K562 (cell line): ENCODE measurements around the gene AGAP3. TPM values are rescaled to one million over a fixed set of nuclear protein-coding genes. Genes with fewer than 3 reads are reported as not detected.
A peak's percentile ranks its signal among the peaks of the same experiment; 100 is the strongest.

Experiments used
- ATAC-seq: fragments of 200-7000 bp; cut with Tn5 transposase; 3 replicates; pipeline ENCODE4 v1.9.1; 2020; ENCODE audit warnings: moderate library complexity
- BruUV-seq: library from RNA; stranded (reverse); fragments of 400-500 nt; replicated peaks from 2 replicates; lab custom pipeline; 2021; lab: Mats Ljungman, UMichigan
- CTCF ChIA-PET: fragments of 300-600 bp; formaldehyde crosslinking; extraction: SDS; loops from one replicate; lab custom pipeline; 2021; ENCODE audit warnings: low intra/inter-chr PET ratio; lab: Yijun Ruan, JAX
- POLR2A ChIA-PET: fragments of 300-600, 350-650 bp; sonication (Branson Sonifier 250); formaldehyde crosslinking; extraction: SDS; loops from one replicate; lab custom pipeline; 2021; ENCODE audit warnings: antibody characterized with exemption, inconsistent platforms; lab: Yijun Ruan, JAX
- DNase-seq, 4 experiments: peaks; one replicate each; pipeline versions ENCODE4 v3.0.0 to v3.0.0-alpha.2; 2011 to 2018; ENCODE audit warnings: low spot score in 3 of 4, mixed read lengths in 3 of 4; ENCODE audit errors: extremely low read depth in 1 of 4
- FAIRE-seq: peaks from 2 replicates; lab custom pipeline; 2011; peaks lifted over from hg19 to GRCh38; lab: Jason Lieb, UNC
- H2AFZ ChIP-seq: 2 replicates; pipeline ENCODE4 v1.6.0; 2011; ENCODE audit warnings: low read depth, low read length, control low read depth, inconsistent platforms
- H3K27ac ChIP-seq: fragments of 200-600 bp; 3 replicates; pipeline ENCODE4 v1.8.0; 2011; ENCODE audit warnings: low read depth, mild to moderate bottlenecking, control low read depth, inconsistent platforms, low read length, moderate library complexity, mixed read lengths; ENCODE audit errors: extremely low read depth
- H3K27me3 ChIP-seq, 2 experiments: fragments of 300-600 bp in 1 of 2; 2 replicates in 1 of 2; 3 replicates in 1 of 2; pipeline versions ENCODE4 v1.6.0 to v1.8.0; 2011; ENCODE audit warnings: inconsistent platforms in 2 of 2, low read length in 2 of 2, mild to moderate bottlenecking in 1 of 2, mixed read lengths in 1 of 2, moderate library complexity in 1 of 2; ENCODE audit not compliant: control insufficient read depth in 2 of 2, insufficient read depth in 2 of 2
- H3K36me3 ChIP-seq: fragments of 300-600 bp; 3 replicates; pipeline ENCODE4 v1.8.0; 2011; ENCODE audit warnings: mild to moderate bottlenecking, low read length, inconsistent platforms; ENCODE audit not compliant: control insufficient read depth, insufficient read depth
- H3K4me1 ChIP-seq, 2 experiments: fragments of 200-600 bp in 1 of 2; replicated peaks in 1 of 2; 2 replicates in 1 of 2; 3 replicates in 1 of 2; pipeline versions ENCODE4 v1.5.1 to v1.8.0; 2011; ENCODE audit warnings: inconsistent platforms in 2 of 2, low read length in 2 of 2, mild to moderate bottlenecking in 1 of 2, mixed read lengths in 1 of 2, moderate library complexity in 1 of 2; ENCODE audit not compliant: control insufficient read depth in 2 of 2, insufficient read depth in 2 of 2
- H3K4me2 ChIP-seq: 2 replicates; pipeline ENCODE4 v1.6.1; 2011; ENCODE audit warnings: low read length, control low read depth, inconsistent platforms, mixed read lengths; ENCODE audit not compliant: insufficient read depth
- H3K4me3 ChIP-seq: fragments of 200-600 bp; sonication (generic), shearing (Covaris generic); 2 replicates; pipeline ENCODE4 v1.5.1; 2016; ENCODE audit warnings: control low read depth, inconsistent platforms
- H3K79me2 ChIP-seq: fragments of 200-600 bp; 3 replicates; pipeline ENCODE4 v1.8.0; 2011; ENCODE audit warnings: low read length, inconsistent platforms; ENCODE audit not compliant: control insufficient read depth, insufficient read depth
- H3K9ac ChIP-seq, 2 experiments: 2 replicates each; pipeline versions ENCODE4 v1.6.0 to v1.6.1; 2011; ENCODE audit warnings: low read depth in 2 of 2, low read length in 2 of 2, control low read depth in 1 of 2, inconsistent platforms in 1 of 2, mild to moderate bottlenecking in 1 of 2, mixed read lengths in 1 of 2; ENCODE audit not compliant: insufficient read depth in 1 of 2
- H3K9me1 ChIP-seq: one replicate; pipeline ENCODE4 v1.6.0; 2011; ENCODE audit warnings: inconsistent platforms, mild to moderate bottlenecking, low read length, moderate library complexity; ENCODE audit not compliant: control insufficient read depth, insufficient read depth
- H3K9me3 ChIP-seq: replicated peaks from 2 replicates; pipeline ENCODE4 v1.5.1; 2011; ENCODE audit warnings: low read depth, low read length, inconsistent platforms; ENCODE audit not compliant: control insufficient read depth, insufficient read depth
- H4K20me1 ChIP-seq: replicated peaks from 2 replicates; pipeline ENCODE4 v1.6.1; 2011; ENCODE audit warnings: low read length, inconsistent platforms, mixed read lengths; ENCODE audit not compliant: control insufficient read depth, insufficient read depth
- ETV6 ChIP-seq, 3 experiments: fragments of 150-350 bp in 1 of 3; sonication (generic) in 1 of 3; formaldehyde crosslinking in 1 of 3; IDR thresholded peaks; 2 replicates each; pipeline versions ENCODE4 v1.6.1 to v1.8.0; 2014 to 2022; ENCODE audit warnings: borderline replicate concordance in 2 of 3, low read depth in 2 of 3, antibody characterized with exemption in 1 of 3, low read length in 1 of 3, mild to moderate bottlenecking in 1 of 3, missing genetic modification reagents in 1 of 3
- HMGN3 ChIP-seq: IDR thresholded peaks from 2 replicates; pipeline ENCODE4 v1.6.1; 2011; ENCODE audit warnings: borderline replicate concordance, low read depth, mild to moderate bottlenecking, mixed read lengths, low read length; ENCODE audit not compliant: insufficient read length; ENCODE audit errors: extremely low read depth
- KDM1A ChIP-seq, 2 experiments: fragments of 450-650 bp; IDR thresholded peaks; 2 replicates each; pipeline ENCODE4 v1.6.1; 2016; ENCODE audit warnings: mild to moderate bottlenecking in 2 of 2
- KLF1 ChIP-seq: fragments of 450-650 bp; IDR thresholded peaks from 2 replicates; pipeline ENCODE4 v1.6.1; 2016; ENCODE audit warnings: missing genetic modification characterization, missing compliant biosample characterization
- MAFF ChIP-seq: IDR thresholded peaks from 2 replicates; pipeline ENCODE4 v1.6.1; 2012; ENCODE audit warnings: low read length, improper control_type of control experiment
- MTA1 ChIP-seq: fragments of 450-650 bp; IDR thresholded peaks from 2 replicates; pipeline ENCODE4 v1.6.1; 2017; ENCODE audit warnings: borderline replicate concordance
- NFATC3 ChIP-seq: fragments of 450-650 bp; IDR thresholded peaks from 2 replicates; pipeline ENCODE4 v1.6.1; 2017; ENCODE audit warnings: mild to moderate bottlenecking
- NFIX ChIP-seq: fragments of 250-450 bp; sonication (Bioruptor Pico); IDR thresholded peaks from 2 replicates; pipeline ENCODE4 v1.4.0; 2020; ENCODE audit warnings: low read depth, mild to moderate bottlenecking, moderate library complexity
- POLR2AphosphoS5 ChIP-seq: IDR thresholded peaks from 2 replicates; pipeline ENCODE4 v1.6.1; 2011; ENCODE audit warnings: mild to moderate bottlenecking, low read depth, low read length, moderate library complexity; ENCODE audit not compliant: control insufficient read depth, insufficient read depth
- POLR2G ChIP-seq: fragments of 200-400 bp; formaldehyde crosslinking; IDR thresholded peaks from 2 replicates; pipeline ENCODE4 v1.6.1; 2017; ENCODE audit warnings: low read depth, mild to moderate bottlenecking, antibody characterized with exemption, low read length, moderate library complexity
- RBM15 ChIP-seq: fragments of 200-400 bp; formaldehyde crosslinking; IDR thresholded peaks from 2 replicates; pipeline ENCODE4 v1.6.1; 2018; ENCODE audit warnings: mild to moderate bottlenecking, low read length, moderate library complexity; ENCODE audit not compliant: insufficient read depth
- RBM22 ChIP-seq: fragments of 200-400 bp; formaldehyde crosslinking; IDR thresholded peaks from 2 replicates; pipeline ENCODE4 v1.6.1; 2018; ENCODE audit warnings: low read length, low read depth; ENCODE audit not compliant: poor library complexity, severe bottlenecking
- RFX1 ChIP-seq: fragments of 450-650 bp; IDR thresholded peaks from 2 replicates; pipeline ENCODE4 v1.6.1; 2016; ENCODE audit warnings: mild to moderate bottlenecking, moderate library complexity
- SAFB2 ChIP-seq: fragments of 200-400 bp; formaldehyde crosslinking; IDR thresholded peaks from 2 replicates; pipeline ENCODE4 v1.6.1; 2018; ENCODE audit warnings: borderline replicate concordance, low read length, low read depth, moderate library complexity; ENCODE audit not compliant: severe bottlenecking
- WGBS: fragments of 100-300 bp; shearing (Covaris generic); methylation state at CpG from one replicate; pipeline ENCODE4 v1.1.6; 2016; ENCODE audit warnings: low coverage, mixed read lengths; ENCODE audit not compliant: insufficient coverage; ENCODE audit errors: missing lambda C conversion rate; 5-methylcytosine and 5-hydroxymethylcytosine counted together
- in situ Hi-C: fragments of 300-500 bp; cut with MboI; formaldehyde crosslinking; loops from 4 replicates; pipeline ENCODE4 v1.15.0; 2018; ENCODE audit warnings: inconsistent platforms, mixed read lengths
- intact Hi-C: fragments of 100-400 bp; cut with micrococcal nuclease; formaldehyde crosslinking; loops from 2 replicates; pipeline ENCODE4 v1.14.2; 2022
- polyA plus RNA-seq, 8 experiments: library from polyadenylated mRNA; depleted of rRNA in 4 of 8; stranded (reverse) in 5 of 8; unstranded in 3 of 8; fragments of >200 nt; fragmentation: Nextera tagmentation in 2 of 8; fragmentation: Illumina TruSeq in 1 of 8; extraction: Ambion mirVana in 2 of 8; extraction: Trizol in 1 of 8; gene quantifications; 2 replicates each; pipeline versions ENCODE4 v1.2.1 to v1.2.3, GENCODE V29; 2011 to 2014; ENCODE audit warnings: inconsistent platforms in 1 of 8, missing spikeins in 1 of 8
- total RNA-seq, 7 experiments: library from RNA; depleted of rRNA in 6 of 7; stranded (reverse); fragments of >200 nt in 6 of 7; fragmentation: Illumina TruSeq in 2 of 7; extraction: Trizol in 2 of 7; gene quantifications; 2 replicates each; pipeline versions ENCODE4 v1.2.1 to v1.2.3, GENCODE V29; 2011 to 2021; ENCODE audit warnings: low replicate concordance in 1 of 7
- TF ChIP-seq, protein P1 (sequence below): sonication (generic); formaldehyde crosslinking; IDR thresholded peaks from 2 replicates; pipeline ENCODE4 v1.8.0; 2023; ENCODE audit warnings: mild to moderate bottlenecking, missing genetic modification reagents
- TF ChIP-seq, protein P2 (sequence below): sonication (generic); formaldehyde crosslinking; IDR thresholded peaks from 2 replicates; pipeline ENCODE4 v1.8.1; 2023; ENCODE audit warnings: mild to moderate bottlenecking, missing genetic modification reagents

The AGAP3 gene
- total and polyA plus RNA-seq, 9 of the 15 experiments (the other 6 are each of a cell fraction or from before 2014, with no cell fraction given), result 3.4 to 208 (median 62.2) TPM

DNA sequence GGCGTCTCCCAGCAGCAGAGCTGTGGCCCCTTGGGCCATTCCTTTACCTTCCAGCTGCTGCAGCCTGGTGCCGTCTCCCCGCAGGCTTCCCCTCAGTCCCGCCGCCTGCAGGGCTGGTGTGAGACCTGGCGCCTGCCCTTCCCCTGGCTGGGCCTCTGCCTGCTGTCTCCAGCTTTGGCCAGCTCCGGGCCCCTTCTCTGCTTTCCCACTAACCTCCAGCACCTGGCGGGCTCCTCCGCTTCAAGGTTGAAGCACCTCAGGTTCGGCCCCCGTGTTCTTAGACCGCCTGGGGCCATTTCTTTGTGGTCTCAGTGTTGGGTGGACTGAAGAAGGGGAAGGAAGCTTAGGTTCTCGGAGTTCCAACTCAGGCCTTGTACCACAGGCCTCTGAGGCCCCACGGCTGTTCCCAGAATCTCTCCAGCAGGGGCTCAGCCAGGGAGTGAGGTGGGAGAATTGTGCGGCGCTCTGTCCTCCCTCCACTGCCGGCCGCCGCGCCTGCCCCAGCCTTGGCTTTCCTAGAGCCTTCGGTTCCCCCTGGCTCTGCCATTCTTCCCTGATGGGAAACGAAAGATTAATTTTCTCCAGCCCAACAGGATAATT, 50.9 kb downstream of the AGAP3 start:
- H3K79me2 ChIP-seq, result no peaks in the 10 kb centered on the region
- no peaks in the 10 kb centered on the region for H3K9me3 ChIP-seq
- ATAC-seq (no peak; the same call in 2 of the 3 replicates), FAIRE-seq (no peak), DNase-seq (no peak)
- WGBS, result 88% methylated on average over 22 of the region's 22 CpGs
- intact Hi-C loops (no loop called here), in situ Hi-C loops (no loop called here)
- POLR2A ChIA-PET, result interaction anchor here (0.6 to 2.3 kb wide), 2 partner anchors 9 to 11 kb away, joined by 3 to 11 read pairs; no protein-coding TSS in a partner anchor
- no peak overlapping the region for H2AFZ ChIP-seq
- H3K4me2 ChIP-seq, result no peak overlapping the region
- no peaks in the 10 kb centered on the region for H3K27me3 ChIP-seq
- BruUV-seq, result TSS peak; percentile 39
- CTCF ChIA-PET, result no interaction called here
- peak overlapping the region in 1 of 2 experiments; percentile 20; a peak in 1 of 4 replicates for H3K9ac ChIP-seq
- H3K27ac ChIP-seq, result no peak overlapping the region
- peaks cover under 1% of the 10 kb centered on the region for H4K20me1 ChIP-seq
- peaks cover 0 to 25% of the 10 kb centered on the region in 2 experiments; a peak in 1 of 5 replicates for H3K4me1 ChIP-seq
- peaks cover 94% of the 10 kb centered on the region for H3K36me3 ChIP-seq
- H3K9me1 ChIP-seq, result no peaks in the 10 kb centered on the region
- no peak overlapping the region for H3K4me3 ChIP-seq
- no peak for TF ChIP-seq NFIX (CRISPR knock-in tag)
- no peak for TF ChIP-seq NFATC3
- TF ChIP-seq RFX1, result no peak
- no peak for TF ChIP-seq MAFF
- peak; percentile 51 for TF ChIP-seq HMGN3
- TF ChIP-seq, protein P1, sequence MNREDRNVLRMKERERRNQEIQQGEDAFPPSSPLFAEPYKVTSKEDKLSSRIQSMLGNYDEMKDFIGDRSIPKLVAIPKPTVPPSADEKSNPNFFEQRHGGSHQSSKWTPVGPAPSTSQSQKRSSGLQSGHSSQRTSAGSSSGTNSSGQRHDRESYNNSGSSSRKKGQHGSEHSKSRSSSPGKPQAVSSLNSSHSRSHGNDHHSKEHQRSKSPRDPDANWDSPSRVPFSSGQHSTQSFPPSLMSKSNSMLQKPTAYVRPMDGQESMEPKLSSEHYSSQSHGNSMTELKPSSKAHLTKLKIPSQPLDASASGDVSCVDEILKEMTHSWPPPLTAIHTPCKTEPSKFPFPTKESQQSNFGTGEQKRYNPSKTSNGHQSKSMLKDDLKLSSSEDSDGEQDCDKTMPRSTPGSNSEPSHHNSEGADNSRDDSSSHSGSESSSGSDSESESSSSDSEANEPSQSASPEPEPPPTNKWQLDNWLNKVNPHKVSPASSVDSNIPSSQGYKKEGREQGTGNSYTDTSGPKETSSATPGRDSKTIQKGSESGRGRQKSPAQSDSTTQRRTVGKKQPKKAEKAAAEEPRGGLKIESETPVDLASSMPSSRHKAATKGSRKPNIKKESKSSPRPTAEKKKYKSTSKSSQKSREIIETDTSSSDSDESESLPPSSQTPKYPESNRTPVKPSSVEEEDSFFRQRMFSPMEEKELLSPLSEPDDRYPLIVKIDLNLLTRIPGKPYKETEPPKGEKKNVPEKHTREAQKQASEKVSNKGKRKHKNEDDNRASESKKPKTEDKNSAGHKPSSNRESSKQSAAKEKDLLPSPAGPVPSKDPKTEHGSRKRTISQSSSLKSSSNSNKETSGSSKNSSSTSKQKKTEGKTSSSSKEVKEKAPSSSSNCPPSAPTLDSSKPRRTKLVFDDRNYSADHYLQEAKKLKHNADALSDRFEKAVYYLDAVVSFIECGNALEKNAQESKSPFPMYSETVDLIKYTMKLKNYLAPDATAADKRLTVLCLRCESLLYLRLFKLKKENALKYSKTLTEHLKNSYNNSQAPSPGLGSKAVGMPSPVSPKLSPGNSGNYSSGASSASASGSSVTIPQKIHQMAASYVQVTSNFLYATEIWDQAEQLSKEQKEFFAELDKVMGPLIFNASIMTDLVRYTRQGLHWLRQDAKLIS (CRISPR knock-in tag), result no peak
- TF ChIP-seq RBM22, result peak; percentile 42
- TF ChIP-seq POLR2AphosphoS5, result no peak
- no peak for TF ChIP-seq RBM15
- TF ChIP-seq, protein P2, sequence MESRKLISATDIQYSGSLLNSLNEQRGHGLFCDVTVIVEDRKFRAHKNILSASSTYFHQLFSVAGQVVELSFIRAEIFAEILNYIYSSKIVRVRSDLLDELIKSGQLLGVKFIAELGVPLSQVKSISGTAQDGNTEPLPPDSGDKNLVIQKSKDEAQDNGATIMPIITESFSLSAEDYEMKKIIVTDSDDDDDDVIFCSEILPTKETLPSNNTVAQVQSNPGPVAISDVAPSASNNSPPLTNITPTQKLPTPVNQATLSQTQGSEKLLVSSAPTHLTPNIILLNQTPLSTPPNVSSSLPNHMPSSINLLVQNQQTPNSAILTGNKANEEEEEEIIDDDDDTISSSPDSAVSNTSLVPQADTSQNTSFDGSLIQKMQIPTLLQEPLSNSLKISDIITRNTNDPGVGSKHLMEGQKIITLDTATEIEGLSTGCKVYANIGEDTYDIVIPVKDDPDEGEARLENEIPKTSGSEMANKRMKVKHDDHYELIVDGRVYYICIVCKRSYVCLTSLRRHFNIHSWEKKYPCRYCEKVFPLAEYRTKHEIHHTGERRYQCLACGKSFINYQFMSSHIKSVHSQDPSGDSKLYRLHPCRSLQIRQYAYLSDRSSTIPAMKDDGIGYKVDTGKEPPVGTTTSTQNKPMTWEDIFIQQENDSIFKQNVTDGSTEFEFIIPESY (CRISPR knock-in tag), result peak; percentile 98
- no peak for TF ChIP-seq KDM1A (IDR thresholded peaks at IDR 0.05)
- TF ChIP-seq MTA1, result no peak
- peak; percentile 51 for TF ChIP-seq POLR2G
- no peak for TF ChIP-seq KLF1 (tag)
- no peak for TF ChIP-seq SAFB2
- no peak for TF ChIP-seq ETV6 (IDR thresholded peaks at IDR 0.05; ENCODE audit: borderline replicate concordance in 1 of 2, low read depth in 2 of 2, low read length in 1 of 2)
- TF ChIP-seq ETV6 (CRISPR knock-in tag; IDR thresholded peaks at IDR 0.05; ENCODE audit: borderline replicate concordance), result no peak
